ENCODE data around the gene JAG1.

DNA sequence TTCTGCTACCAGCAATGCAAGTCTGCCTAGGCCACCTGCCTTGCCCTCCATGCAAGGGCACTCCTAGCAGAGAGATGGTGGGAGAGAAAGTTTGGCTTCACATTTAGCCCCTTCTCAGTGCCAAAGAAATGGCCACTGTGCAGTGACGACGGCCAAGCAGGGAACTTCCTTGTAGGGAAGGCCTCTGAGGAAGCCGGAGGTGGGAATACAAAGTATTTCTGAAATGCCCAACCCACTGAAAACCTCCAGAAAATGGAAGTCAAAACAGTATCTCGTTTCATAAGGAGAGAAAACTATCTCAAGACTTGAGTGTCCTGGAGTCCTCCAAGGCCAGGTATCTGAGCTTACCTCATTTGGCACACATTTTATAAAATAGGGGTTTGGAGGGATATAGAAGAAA is 42.7 kb downstream of the JAG1 start:
- TF ChIP-seq, protein P1, sequence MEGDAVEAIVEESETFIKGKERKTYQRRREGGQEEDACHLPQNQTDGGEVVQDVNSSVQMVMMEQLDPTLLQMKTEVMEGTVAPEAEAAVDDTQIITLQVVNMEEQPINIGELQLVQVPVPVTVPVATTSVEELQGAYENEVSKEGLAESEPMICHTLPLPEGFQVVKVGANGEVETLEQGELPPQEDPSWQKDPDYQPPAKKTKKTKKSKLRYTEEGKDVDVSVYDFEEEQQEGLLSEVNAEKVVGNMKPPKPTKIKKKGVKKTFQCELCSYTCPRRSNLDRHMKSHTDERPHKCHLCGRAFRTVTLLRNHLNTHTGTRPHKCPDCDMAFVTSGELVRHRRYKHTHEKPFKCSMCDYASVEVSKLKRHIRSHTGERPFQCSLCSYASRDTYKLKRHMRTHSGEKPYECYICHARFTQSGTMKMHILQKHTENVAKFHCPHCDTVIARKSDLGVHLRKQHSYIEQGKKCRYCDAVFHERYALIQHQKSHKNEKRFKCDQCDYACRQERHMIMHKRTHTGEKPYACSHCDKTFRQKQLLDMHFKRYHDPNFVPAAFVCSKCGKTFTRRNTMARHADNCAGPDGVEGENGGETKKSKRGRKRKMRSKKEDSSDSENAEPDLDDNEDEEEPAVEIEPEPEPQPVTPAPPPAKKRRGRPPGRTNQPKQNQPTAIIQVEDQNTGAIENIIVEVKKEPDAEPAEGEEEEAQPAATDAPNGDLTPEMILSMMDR (IDR thresholded peaks at IDR 0.05), result no peak
- TF ChIP-seq POLR2A (IDR thresholded peaks at IDR 0.05), result no peak
